Measurements from ENCODE around the gene NKD1. TPM values are rescaled to one million over a fixed set of nuclear protein-coding genes. Genes with fewer than 3 reads are reported as not detected.
A peak's percentile ranks its signal among the peaks of the same experiment; 100 is the strongest.

Gene NKD1
- total RNA-seq, 3 donors from 2014 or later = 1.3 to 5.0 (median 4.6) TPM

- Histone ChIP-seq H3K9me3 (no peaks in the 10 kb centered on the region), H3K27ac (no peak overlapping the region), H3K36me3 (no peaks in the 10 kb centered on the region), H3K4me3 (no peak overlapping the region), H3K4me1 (no peaks in the 10 kb centered on the region), H3K27me3 (no peaks in the 10 kb centered on the region)
- TF ChIP-seq POLR2AphosphoS5 (IDR thresholded peaks at IDR 0.05) (no peak), CTCF (IDR thresholded peaks at IDR 0.05) (no peak), POLR2A (IDR thresholded peaks at IDR 0.05) (no peak)
- intact Hi-C loops (cut with DNase I; ENCODE audit: low total_unique reads) = no loop called here
- DNase-seq (ENCODE audit: low spot score in 2 of 2) = no peak
These were observed 74.6 kb downstream of the NKD1 start for GRCh38 chr16:50622643-50623369.

- intact Hi-C loops (cut with DNase I; ENCODE audit: low total_unique reads) = no loop called here
- no peaks in the 10 kb centered on the region for H3K36me3 ChIP-seq
These were observed 76.3 kb downstream of the NKD1 start for GRCh38 chr16:50624449-50624970.

DNA sequence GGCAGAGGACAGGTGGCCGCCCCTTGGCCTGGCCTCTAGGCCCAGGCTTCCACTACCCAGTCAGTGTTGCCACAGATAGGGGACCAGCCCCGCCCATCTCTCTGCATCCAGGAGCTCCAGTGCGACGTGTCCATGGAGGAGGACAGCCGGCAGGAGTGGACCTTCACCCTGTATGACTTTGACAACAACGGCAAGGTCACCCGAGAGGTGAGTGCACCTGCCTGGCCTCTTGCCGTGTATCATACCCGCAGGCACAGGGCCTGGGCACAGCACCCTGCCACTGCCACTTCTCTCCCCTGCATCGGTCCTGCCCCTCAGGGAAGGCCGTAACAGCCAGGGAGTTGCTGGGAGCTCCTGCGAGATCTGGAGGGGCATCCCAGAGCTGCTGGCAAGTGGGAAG is 77.2 kb downstream of the NKD1 start:
- no peaks in the 10 kb centered on the region for H3K9me3 ChIP-seq
- H3K27me3 ChIP-seq = no peaks in the 10 kb centered on the region
- H3K4me1 ChIP-seq = no peaks in the 10 kb centered on the region
- H3K27ac ChIP-seq = no peak overlapping the region
- intact Hi-C loops (cut with DNase I; ENCODE audit: low total_unique reads) = no loop called here
- H3K4me3 ChIP-seq = no peak overlapping the region
- H3K36me3 ChIP-seq = no peaks in the 10 kb centered on the region
- DNase-seq (ENCODE audit: low spot score in 2 of 2) = no peak
- TF ChIP-seq POLR2AphosphoS5 (IDR thresholded peaks at IDR 0.05) (no peak), POLR2A (IDR thresholded peaks at IDR 0.05) (no peak), CTCF (IDR thresholded peaks at IDR 0.05) (no peak)

More at GRCh38 chr16:50624449-50624970, 76.3 kb downstream of the NKD1 start:
- Histone ChIP-seq H3K9me3 (no peaks in the 10 kb centered on the region), H3K27ac (no peak overlapping the region), H3K4me3 (no peak overlapping the region), H3K4me1 (no peaks in the 10 kb centered on the region), H3K27me3 (no peaks in the 10 kb centered on the region)
- no peak for TF ChIP-seq CTCF (IDR thresholded peaks at IDR 0.05)
- TF ChIP-seq POLR2AphosphoS5 (IDR thresholded peaks at IDR 0.05) = no peak
- no peak for TF ChIP-seq POLR2A (IDR thresholded peaks at IDR 0.05)
- no peak for DNase-seq (ENCODE audit: low spot score in 2 of 2)

DNA sequence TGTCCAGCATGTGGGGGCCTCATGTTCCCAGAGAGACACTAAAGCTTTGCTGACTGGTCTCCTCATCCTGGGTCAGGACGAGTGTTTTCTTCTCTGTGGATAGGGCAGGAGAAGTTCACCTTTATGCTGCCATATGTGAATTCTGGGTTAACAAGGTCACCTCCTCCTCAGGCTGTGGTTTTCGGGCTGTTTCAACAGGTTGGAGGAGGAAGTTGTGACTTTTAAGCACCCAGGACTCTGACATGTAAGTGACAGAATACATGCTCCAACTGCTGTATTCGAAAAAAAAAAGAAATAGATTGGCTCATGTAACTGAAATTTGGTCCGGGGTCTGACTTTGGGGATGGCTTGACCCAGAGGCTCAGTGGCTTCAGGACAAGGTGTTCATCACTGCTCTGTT is 78.7 kb downstream of the NKD1 start:
- no peak for DNase-seq (ENCODE audit: low spot score in 2 of 2)
- TF ChIP-seq POLR2A (IDR thresholded peaks at IDR 0.05) (no peak), CTCF (IDR thresholded peaks at IDR 0.05) (no peak), POLR2AphosphoS5 (IDR thresholded peaks at IDR 0.05) (no peak)
- Histone ChIP-seq H3K9me3 (no peaks in the 10 kb centered on the region), H3K27ac (no peak overlapping the region), H3K4me3 (no peak overlapping the region), H3K4me1 (no peaks in the 10 kb centered on the region), H3K27me3 (no peaks in the 10 kb centered on the region), H3K36me3 (no peaks in the 10 kb centered on the region)
- intact Hi-C loops (cut with DNase I; ENCODE audit: low total_unique reads) = no loop called here

GRCh38 chr16:50627419-50627818 is 79.2 kb downstream of the NKD1 start:
- no peaks in the 10 kb centered on the region for H3K27me3 ChIP-seq
- H3K36me3 ChIP-seq = no peaks in the 10 kb centered on the region
- no peak for DNase-seq (ENCODE audit: low spot score in 2 of 2)
- H3K9me3 ChIP-seq = no peaks in the 10 kb centered on the region
- H3K4me1 ChIP-seq = no peaks in the 10 kb centered on the region
- TF ChIP-seq POLR2AphosphoS5 (IDR thresholded peaks at IDR 0.05) = no peak
- TF ChIP-seq CTCF (IDR thresholded peaks at IDR 0.05) = peak in 2 of 3 donors; percentile 17 to 27
- H3K4me3 ChIP-seq = no peak overlapping the region
- intact Hi-C loops (cut with DNase I; ENCODE audit: low total_unique reads) = no loop called here
- H3K27ac ChIP-seq = no peak overlapping the region

All from breast epithelium (tissue), 4 donors.